Measurements from ENCODE around the gene KREMEN2. TPM values are rescaled to one million over a fixed set of nuclear protein-coding genes. Genes with fewer than 3 reads are reported as not detected.

Gene KREMEN2
- total and polyA plus RNA-seq, 2 of the 13 experiments (the other 11 are each of a cell fraction or from before 2014, with no cell fraction given) = 0.48 to 1.2 TPM

GRCh38 chr16:2983706-2984136, 19.6 kb downstream of the KREMEN2 start (continued):
- TF ChIP-seq ARID4A (CRISPR knock-in tag; IDR thresholded peaks at IDR 0.05; ENCODE audit: borderline replicate concordance) (peak; percentile 25; the same call in 1 of the 2 replicates), HES4 (CRISPR knock-in tag; IDR thresholded peaks at IDR 0.05; ENCODE audit: borderline replicate concordance) (no peak), DRAP1 (CRISPR knock-in tag; IDR thresholded peaks at IDR 0.05) (no peak), ZBTB25 (CRISPR knock-in tag; IDR thresholded peaks at IDR 0.05) (no peak), SALL1 (CRISPR knock-in tag; IDR thresholded peaks at IDR 0.05) (peak; percentile 43; the same call in 1 of the 2 replicates), ZBTB20 (CRISPR knock-in tag; IDR thresholded peaks at IDR 0.05; ENCODE audit: borderline replicate concordance, low read depth) (0 out of 2 replicates have a peak, but pooled peaks have one; percentile 36), KDM2A (CRISPR knock-in tag; IDR thresholded peaks at IDR 0.05; ENCODE audit: borderline replicate concordance, low read depth) (peak; percentile 61; the same call in 1 of the 2 replicates), MXD1 (CRISPR knock-in tag; IDR thresholded peaks at IDR 0.05) (0 out of 2 replicates have a peak, but pooled peaks have one; percentile 55), MTERF4 (CRISPR knock-in tag; IDR thresholded peaks at IDR 0.05) (peak; percentile 79; the same call in 1 of the 2 replicates), ZNF737 (CRISPR knock-in tag; IDR thresholded peaks at IDR 0.05; ENCODE audit: borderline replicate concordance) (no peak), TFDP1 (CRISPR knock-in tag; IDR thresholded peaks at IDR 0.05; ENCODE audit: borderline replicate concordance) (peak; percentile 56; the same call in 1 of the 2 replicates), MED1 (CRISPR knock-in tag; IDR thresholded peaks at IDR 0.05) (no peak), STAG1 (CRISPR knock-in tag; IDR thresholded peaks at IDR 0.05) (peak; percentile 71), ZNF691 (CRISPR knock-in tag; IDR thresholded peaks at IDR 0.05; ENCODE audit: borderline replicate concordance, low read depth) (0 out of 2 replicates have a peak, but pooled peaks have one; percentile 53), ZNF776 (CRISPR knock-in tag; IDR thresholded peaks at IDR 0.05) (peak; percentile 24; the same call in 1 of the 2 replicates), ZNF280B (CRISPR knock-in tag; IDR thresholded peaks at IDR 0.05; ENCODE audit: borderline replicate concordance) (no peak)

Measured in HepG2 (cell line).